ENCODE data around the gene RPRD1B.

DNA sequence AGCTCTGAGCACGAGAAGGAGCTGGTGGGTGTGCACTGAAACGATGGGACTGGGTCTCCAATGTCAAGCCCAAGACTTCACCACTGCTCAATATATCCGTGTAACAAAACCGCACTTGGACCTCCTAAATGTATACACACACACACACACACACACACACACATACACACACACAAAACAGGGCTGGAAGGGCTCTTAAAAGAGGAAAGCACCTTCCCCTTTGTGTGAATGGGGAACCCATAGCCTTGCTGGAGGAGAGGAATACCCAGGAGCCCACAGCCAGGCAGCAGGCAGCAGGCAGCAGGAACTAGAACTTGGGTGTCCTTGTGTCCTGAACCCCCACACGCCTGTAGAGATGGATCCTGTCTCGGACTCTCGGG, 101.7 kb downstream of the RPRD1B start:
- TF ChIP-seq CTCF (conservative IDR thresholded peaks at IDR 0.05; ENCODE audit: low read depth, low read length) (no peak), POLR2A (IDR thresholded peaks at IDR 0.05; ENCODE audit: low read depth, low read length) (no peak), MXI1 (IDR thresholded peaks at IDR 0.05; ENCODE audit: borderline replicate concordance, low read depth, low read length) (no peak), CEBPB (IDR thresholded peaks at IDR 0.05; ENCODE audit: low read depth, low read length) (no peak), MAZ (IDR thresholded peaks at IDR 0.05; ENCODE audit: borderline replicate concordance, low read depth, low read length) (no peak), CHD1 (IDR thresholded peaks at IDR 0.05; ENCODE audit: low read depth, low read length) (no peak), BHLHE40 (IDR thresholded peaks at IDR 0.05; ENCODE audit: low read depth, low read length) (no peak), USF2 (IDR thresholded peaks at IDR 0.05; ENCODE audit: low read depth, low read length) (no peak), RCOR1 (IDR thresholded peaks at IDR 0.05; ENCODE audit: insufficient replicate concordance, low read length) (no peak), RAD21 (IDR thresholded peaks at IDR 0.05; ENCODE audit: low read length) (no peak), SMC3 (IDR thresholded peaks at IDR 0.05; ENCODE audit: low read depth, low read length) (no peak)

All from IMR-90 (cell line).